Neuronal stem cell (in vitro differentiated cells): ENCODE data around the gene CKAP5.

Source experiments
- DNase-seq: peaks from one replicate; pipeline ENCODE4 v3.0.0-alpha.2; 2013; ENCODE audit warnings: low spot score
- H2AFZ ChIP-seq: one replicate; pipeline ENCODE4 v1.6.1; 2013; ENCODE audit warnings: mild to moderate bottlenecking, low read length, inconsistent platforms
- H2AK5ac ChIP-seq: 2 replicates; pipeline ENCODE4 v1.6.1; 2013; ENCODE audit warnings: low read depth, mild to moderate bottlenecking, inconsistent platforms, low read length, moderate library complexity, mixed read lengths
- H2BK120ac ChIP-seq: 2 replicates; pipeline ENCODE4 v1.6.1; 2013; ENCODE audit warnings: low read depth, mild to moderate bottlenecking, inconsistent platforms, low read length, moderate library complexity, mixed read lengths
- H2BK12ac ChIP-seq: one replicate; pipeline ENCODE4 v1.6.1; 2013; ENCODE audit warnings: low read length, inconsistent platforms
- H2BK15ac ChIP-seq: 2 replicates; pipeline ENCODE4 v1.6.1; 2013; ENCODE audit warnings: mild to moderate bottlenecking, low read length, inconsistent platforms, mixed read lengths
- H2BK5ac ChIP-seq: one replicate; pipeline ENCODE4 v1.6.1; 2013; ENCODE audit warnings: inconsistent platforms, mild to moderate bottlenecking, low read length, moderate library complexity
- H3K14ac ChIP-seq: one replicate; pipeline ENCODE4 v1.6.1; 2013; ENCODE audit warnings: low read length, inconsistent platforms
- H3K18ac ChIP-seq: 2 replicates; pipeline ENCODE4 v1.6.1; 2013; ENCODE audit warnings: low read length, inconsistent platforms
- H3K23ac ChIP-seq: 2 replicates; pipeline ENCODE4 v1.6.1; 2013; ENCODE audit warnings: low read depth, mild to moderate bottlenecking, mixed read lengths, low read length, inconsistent platforms; ENCODE audit not compliant: poor library complexity
- H3K27ac ChIP-seq: replicated peaks from 3 replicates; pipeline ENCODE4 v1.5.1; 2013; ENCODE audit warnings: low read length, inconsistent platforms
- H3K27me3 ChIP-seq, 3 experiments: 2 replicates each; pipeline ENCODE4 v1.6.1; 2013; ENCODE audit warnings: low read length in 3 of 3, mild to moderate bottlenecking in 2 of 3, inconsistent platforms in 1 of 3, low read depth in 1 of 3, mixed read lengths in 1 of 3, moderate library complexity in 1 of 3; ENCODE audit not compliant: control insufficient read depth in 3 of 3, insufficient read depth in 3 of 3
- H3K36me3 ChIP-seq, 2 donors: replicated peaks in 1 of 2; 2 replicates each; pipeline ENCODE4 v1.6.1; 2013; ENCODE audit warnings: low read length in 2 of 2; ENCODE audit not compliant: control insufficient read depth in 2 of 2, insufficient read depth in 2 of 2
- H3K4ac ChIP-seq: 2 replicates; pipeline ENCODE4 v1.6.1; 2013; ENCODE audit warnings: inconsistent platforms, mild to moderate bottlenecking, low read length, moderate library complexity
- H3K4me1 ChIP-seq, 2 donors: 1 replicate in 1 of 2; 2 replicates in 1 of 2; pipeline ENCODE4 v1.6.1; 2013; ENCODE audit warnings: low read length in 2 of 2, low read depth in 1 of 2; ENCODE audit not compliant: control insufficient read depth in 2 of 2, insufficient read depth in 1 of 2
- H3K4me2 ChIP-seq: one replicate; pipeline ENCODE4 v1.6.1; 2013; ENCODE audit warnings: mild to moderate bottlenecking, low read length, inconsistent platforms; ENCODE audit not compliant: insufficient read depth, poor library complexity, severe bottlenecking
- H3K4me3 ChIP-seq, 2 donors: 2 replicates each; pipeline ENCODE4 v1.5.1; 2013; ENCODE audit warnings: low read length in 2 of 2, mild to moderate bottlenecking in 2 of 2, inconsistent platforms in 1 of 2, moderate library complexity in 1 of 2
- H3K79me1 ChIP-seq: one replicate; pipeline ENCODE4 v1.6.1; 2013; ENCODE audit warnings: low read depth, mild to moderate bottlenecking, inconsistent platforms, low read length, moderate library complexity
- H3K9ac ChIP-seq: one replicate; pipeline ENCODE4 v1.6.1; 2013; ENCODE audit warnings: mild to moderate bottlenecking, low read depth, low read length, inconsistent platforms; ENCODE audit not compliant: poor library complexity
- H3K9me3 ChIP-seq, 2 donors: replicated peaks in 1 of 2; 2 replicates each; pipeline versions ENCODE3 to v1.6.1; 2013; ENCODE audit warnings: low read length in 2 of 2, mild to moderate bottlenecking in 2 of 2, inconsistent platforms in 1 of 2, low read depth in 1 of 2, mixed read lengths in 1 of 2, moderate library complexity in 1 of 2; ENCODE audit not compliant: control insufficient read depth in 2 of 2, insufficient read depth in 1 of 2
- H4K8ac ChIP-seq: one replicate; pipeline ENCODE4 v1.6.1; 2013; ENCODE audit warnings: low read depth, mild to moderate bottlenecking, inconsistent platforms, low read length, moderate library complexity
- H4K91ac ChIP-seq: one replicate; pipeline ENCODE4 v1.6.1; 2013; ENCODE audit warnings: low read length, low read depth, mild to moderate bottlenecking, inconsistent platforms; ENCODE audit not compliant: poor library complexity
- WGBS, 2 donors: extraction: QIAGEN DNeasy Blood & Tissue Kit; methylation state at CpG; one replicate each; pipeline ENCODE4 v1.1.7; 2013; ENCODE audit warnings: missing lambda C conversion rate in 2 of 2, mixed read lengths in 1 of 2; ENCODE audit not compliant: insufficient read length in 2 of 2, insufficient replicate concordance in 1 of 2; ENCODE audit errors: extremely low coverage in 2 of 2; 5-methylcytosine and 5-hydroxymethylcytosine counted together

Gene CKAP5

DNA sequence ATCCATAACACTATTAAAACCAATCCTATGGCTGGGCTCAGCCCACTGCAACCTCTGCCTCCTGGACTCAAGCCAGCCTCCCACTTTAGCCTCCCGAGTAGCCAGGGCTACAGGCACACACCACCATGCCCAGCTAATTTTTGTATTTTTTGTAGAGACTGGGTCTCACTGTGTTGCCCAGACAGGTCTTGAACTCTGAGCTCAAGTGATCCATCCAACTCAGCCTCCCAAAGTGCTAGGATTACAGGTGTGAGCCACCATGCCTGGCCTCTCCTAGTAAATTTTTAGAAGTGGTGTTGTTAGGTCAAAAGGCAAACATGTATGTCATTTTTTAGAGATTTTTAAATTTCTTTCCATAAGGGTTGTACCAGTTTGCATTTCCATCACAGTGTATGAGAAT is 112.8 kb downstream of the CKAP5 start:
- no peak overlapping the region for H3K27ac ChIP-seq
- no peak overlapping the region for H3K4ac ChIP-seq
- DNase-seq, result no peak
- no peak overlapping the region for H3K14ac ChIP-seq
- no peak overlapping the region for H2BK15ac ChIP-seq
- no peaks in the 10 kb centered on the region for H3K36me3 ChIP-seq
- H3K27me3 ChIP-seq, result no peaks in the 10 kb centered on the region
- no peaks in the 10 kb centered on the region for H3K9me3 ChIP-seq
- no peak overlapping the region for H2BK12ac ChIP-seq
- H3K18ac ChIP-seq, result no peak overlapping the region
- no peaks in the 10 kb centered on the region for H3K79me1 ChIP-seq
- no peak overlapping the region for H3K4me2 ChIP-seq
- no peak overlapping the region for H2BK5ac ChIP-seq
- H2AK5ac ChIP-seq, result no peak overlapping the region
- no peak overlapping the region for H2AFZ ChIP-seq
- no peak overlapping the region for H3K4me3 ChIP-seq
- no peak overlapping the region for H4K8ac ChIP-seq
- no peak overlapping the region for H4K91ac ChIP-seq
- no peak overlapping the region for H3K23ac ChIP-seq
- WGBS, 2 donors, result no CpG with 5 or more reads among the region's 1 CpG
- H3K4me1 ChIP-seq, result no peaks in the 10 kb centered on the region
- H3K9ac ChIP-seq, result no peak overlapping the region
- H2BK120ac ChIP-seq, result no peak overlapping the region

DNA sequence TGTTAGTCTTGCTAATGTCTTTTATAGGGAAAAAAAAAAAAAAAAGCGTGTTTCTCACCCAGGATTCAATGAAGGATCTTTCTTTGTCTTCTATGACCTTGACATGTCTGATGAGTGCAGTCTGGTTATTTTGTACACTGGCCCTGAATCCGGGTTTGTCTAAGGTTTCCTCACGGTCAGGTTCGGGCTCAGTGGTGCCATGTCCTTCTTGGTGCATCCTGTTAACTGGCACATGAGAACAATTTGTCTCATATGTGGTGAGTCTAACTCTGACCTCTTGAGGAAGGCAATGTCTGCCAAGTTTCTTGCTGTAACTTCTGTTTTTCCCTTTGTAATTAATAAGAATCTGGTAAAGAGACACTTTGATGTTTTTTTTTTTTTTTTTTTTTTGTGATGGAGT is 114.5 kb downstream of the CKAP5 start:
- Histone ChIP-seq H3K9me3 (no peaks in the 10 kb centered on the region), H3K9ac (no peak overlapping the region), H4K91ac (no peak overlapping the region), H3K4me3 (no peak overlapping the region), H4K8ac (no peak overlapping the region), H2AFZ (no peak overlapping the region), H2BK120ac (no peak overlapping the region), H3K27ac (no peak overlapping the region), H3K36me3 (no peaks in the 10 kb centered on the region), H3K14ac (no peak overlapping the region), H2BK12ac (no peak overlapping the region), H3K18ac (no peak overlapping the region), H2AK5ac (no peak overlapping the region), H3K23ac (no peak overlapping the region), H2BK15ac (no peak overlapping the region), H3K79me1 (no peaks in the 10 kb centered on the region), H2BK5ac (no peak overlapping the region), H3K4me1 (no peaks in the 10 kb centered on the region), H3K4ac (no peak overlapping the region), H3K27me3 (no peaks in the 10 kb centered on the region), H3K4me2 (no peak overlapping the region)
- no CpG with 5 or more reads among the region's 4 CpGs for WGBS, 2 donors
- DNase-seq, result no peak

DNA sequence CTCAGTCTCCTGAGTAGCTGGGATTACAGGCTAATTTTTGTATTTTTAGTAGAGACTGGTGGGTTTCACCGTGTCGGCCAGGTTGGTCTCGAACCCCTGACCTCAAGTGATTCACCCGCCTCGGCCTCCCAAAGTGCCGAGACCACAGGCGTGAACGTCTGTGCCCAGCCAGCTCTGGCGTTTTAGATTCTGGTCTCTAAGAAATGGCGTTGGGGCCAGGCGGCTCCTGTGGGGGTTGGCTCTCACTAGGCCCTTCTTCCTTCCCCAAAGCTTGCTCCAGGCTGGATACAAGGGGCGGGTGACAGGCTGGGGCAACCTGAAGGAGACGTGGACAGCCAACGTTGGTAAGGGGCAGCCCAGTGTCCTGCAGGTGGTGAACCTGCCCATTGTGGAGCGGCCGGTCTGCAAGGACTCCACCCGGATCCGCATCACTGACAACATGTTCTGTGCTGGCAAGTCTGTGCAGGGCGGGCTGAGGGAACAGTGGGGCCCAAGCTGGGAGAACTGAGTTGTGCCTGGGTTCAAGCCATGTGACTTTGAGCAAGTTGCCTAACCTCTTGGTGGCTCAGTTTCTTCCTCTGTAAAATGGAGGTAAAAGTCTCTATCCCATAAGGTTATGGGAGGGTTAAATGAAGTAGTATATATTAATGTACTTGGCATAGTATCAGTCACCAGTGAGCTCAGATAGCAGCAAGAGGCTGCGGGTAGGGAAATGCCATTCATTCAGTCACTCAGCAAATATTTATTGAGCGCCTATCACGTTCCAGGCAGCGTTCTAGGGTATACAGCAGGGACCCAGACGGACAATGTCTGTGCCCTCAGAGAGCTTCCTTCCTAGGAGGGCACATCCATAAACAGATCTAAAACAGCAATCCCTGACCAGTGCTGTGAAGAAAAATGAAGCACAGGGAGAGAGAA is 116.7 kb downstream of the CKAP5 start:
- WGBS, 2 donors, result no CpG with 5 or more reads among the region's 24 CpGs
- peak overlapping the region; percentile 9 for H3K18ac ChIP-seq
- no peaks in the 10 kb centered on the region for H3K9me3 ChIP-seq

DNA sequence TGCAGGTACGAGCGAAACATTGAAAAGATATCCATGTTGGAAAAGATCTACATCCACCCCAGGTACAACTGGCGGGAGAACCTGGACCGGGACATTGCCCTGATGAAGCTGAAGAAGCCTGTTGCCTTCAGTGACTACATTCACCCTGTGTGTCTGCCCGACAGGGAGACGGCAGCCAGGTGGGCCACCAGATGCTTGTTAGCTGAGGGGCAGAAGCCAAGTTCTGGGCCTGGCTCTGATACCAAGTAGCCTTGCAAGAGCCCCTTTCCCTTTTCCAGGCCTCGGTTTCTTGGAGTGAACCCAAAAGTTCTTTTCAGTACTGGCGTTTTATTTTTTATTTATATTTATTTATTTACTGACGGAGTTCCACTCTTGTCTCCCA is 117.4 kb downstream of the CKAP5 start:
- Histone ChIP-seq H2AK5ac (no peak overlapping the region), H3K9ac (no peak overlapping the region), H2BK5ac (peak overlapping the region; percentile 24), H3K36me3 (no peaks in the 10 kb centered on the region), H3K27me3 (no peaks in the 10 kb centered on the region), H3K18ac (no peak overlapping the region), H3K4me1 (peaks cover 2 to 4% of the 10 kb centered on the region in 2 donors), H2BK120ac (no peak overlapping the region), H3K4me2 (no peak overlapping the region), H4K91ac (no peak overlapping the region), H2BK12ac (no peak overlapping the region), H4K8ac (no peak overlapping the region), H2AFZ (peak overlapping the region; percentile 38), H3K14ac (no peak overlapping the region), H3K23ac (no peak overlapping the region), H3K79me1 (no peaks in the 10 kb centered on the region), H3K4ac (no peak overlapping the region), H3K4me3 (no peak overlapping the region), H3K9me3 (no peaks in the 10 kb centered on the region), H2BK15ac (no peak overlapping the region), H3K27ac (no peak overlapping the region)
- no CpG with 5 or more reads among the region's 9 CpGs for WGBS, 2 donors
- DNase-seq, result no peak

More for the DNA sequence above, 116.7 kb downstream of the CKAP5 start:
- DNase-seq, result no peak
- H3K36me3 ChIP-seq, result no peaks in the 10 kb centered on the region
- H2BK5ac ChIP-seq, result no peak overlapping the region
- H3K9ac ChIP-seq, result no peak overlapping the region
- peak overlapping the region; percentile 67 for H3K23ac ChIP-seq
- H3K4ac ChIP-seq, result no peak overlapping the region
- H2AFZ ChIP-seq, result peak overlapping the region; percentile 11
- H3K4me2 ChIP-seq, result no peak overlapping the region
- H3K4me1 ChIP-seq, result peaks cover under 1 to 1% of the 10 kb centered on the region in 2 donors
- H4K8ac ChIP-seq, result no peak overlapping the region
- H3K27ac ChIP-seq, result no peak overlapping the region
- H3K4me3 ChIP-seq, result no peak overlapping the region
- peak overlapping the region; percentile 27 for H2AK5ac ChIP-seq
- H3K14ac ChIP-seq, result no peak overlapping the region
- peak overlapping the region; percentile 64 for H2BK120ac ChIP-seq
- no peaks in the 10 kb centered on the region for H3K27me3 ChIP-seq
- H2BK12ac ChIP-seq, result no peak overlapping the region
- H2BK15ac ChIP-seq, result no peak overlapping the region
- no peaks in the 10 kb centered on the region for H3K79me1 ChIP-seq
- no peak overlapping the region for H4K91ac ChIP-seq
